Esophagus muscularis mucosa (tissue), 4 donors: ENCODE data around the gene BAG1. TPM values are rescaled to one million over a fixed set of nuclear protein-coding genes. Genes with fewer than 3 reads are reported as not detected.

Experiments used
- DNase-seq: peaks from one replicate; pipeline ENCODE4 v3.0.0-alpha.2; 2017; ENCODE audit errors: extremely low spot score
- H3K27ac ChIP-seq, 4 donors: fragments of 200-600 bp; sonication (generic); replicated peaks in 1 of 4; 1 replicate in 3 of 4; 2 replicates in 1 of 4; pipeline ENCODE4 v1.5.1; 2016 to 2019; ENCODE audit warnings: mild to moderate bottlenecking in 1 of 4
- H3K27me3 ChIP-seq, 4 donors: fragments of 200-600 bp; sonication (generic); one replicate each; pipeline versions ENCODE4 v1.5.1 to v1.6.0; 2016 to 2019
- H3K36me3 ChIP-seq, 4 donors: fragments of 200-600 bp; sonication (generic); one replicate each; pipeline ENCODE4 v1.5.1; 2016 to 2019
- H3K4me1 ChIP-seq, 4 donors: fragments of 200-600 bp; sonication (generic); one replicate each; pipeline ENCODE4 v1.5.1; 2016 to 2019
- H3K4me3 ChIP-seq, 4 donors: fragments of 200-600 bp; sonication (generic); 1 replicate in 2 of 4; 2 replicates in 2 of 4; pipeline ENCODE4 v1.5.1; 2016 to 2019; ENCODE audit warnings: mild to moderate bottlenecking in 4 of 4, moderate library complexity in 1 of 4
- H3K9me3 ChIP-seq, 4 donors: fragments of 200-600 bp; sonication (generic); 1 replicate in 3 of 4; 2 replicates in 1 of 4; pipeline ENCODE4 v1.5.1; 2016 to 2019
- CTCF ChIP-seq, 3 experiments: fragments of 200-600 bp in 2 of 3; fragments of 450-650 bp in 1 of 3; sonication (generic) in 2 of 3; IDR thresholded peaks; one replicate each; pipeline ENCODE4 v1.5.1; 2017 to 2019; ENCODE audit warnings: antibody characterized with exemption in 3 of 3, mild to moderate bottlenecking in 2 of 3, moderate library complexity in 1 of 3
- EP300 ChIP-seq: sonication (generic); formaldehyde crosslinking; IDR thresholded peaks from one replicate; pipeline ENCODE4 v1.6.1; 2017; ENCODE audit warnings: antibody characterized with exemption
- POLR2A ChIP-seq: fragments of 450-650 bp; IDR thresholded peaks from one replicate; pipeline ENCODE4 v1.6.1; 2017; ENCODE audit warnings: antibody characterized with exemption, moderate library complexity, mild to moderate bottlenecking, low read depth
- POLR2AphosphoS5 ChIP-seq, 2 donors: sonication (generic); formaldehyde crosslinking; IDR thresholded peaks; one replicate each; pipeline ENCODE4 v1.6.1; 2017; ENCODE audit warnings: antibody characterized with exemption in 2 of 2
- WGBS: methylation state at CpG from one replicate; pipeline ENCODE4 v1.1.5; 2018; 5-methylcytosine and 5-hydroxymethylcytosine counted together
- intact Hi-C: fragments of 100-400 bp; cut with DNase I; formaldehyde crosslinking; loops from one replicate; pipeline ENCODE4 v1.15.1; 2023
- total RNA-seq, 4 donors: library from RNA; depleted of rRNA; stranded (reverse); fragments of >200 nt; gene quantifications; one replicate each; pipeline versions ENCODE4 v1.1.0 to v1.2.1, GENCODE V29; 2016

Gene BAG1
- total RNA-seq, 4 donors from 2014 or later: 108 to 154 (median 126) TPM

- TF ChIP-seq POLR2A: no peak
- TF ChIP-seq CTCF (IDR thresholded peaks at IDR 0.05): no peak
- no peak for TF ChIP-seq EP300
- no peak for TF ChIP-seq POLR2AphosphoS5 (IDR thresholded peaks at IDR 0.05)
- peaks cover 0 to 33% (median 12%) of the 10 kb centered on the region in 4 donors for H3K36me3 ChIP-seq
- no peaks in the 10 kb centered on the region for H3K4me1 ChIP-seq
- no peak overlapping the region for H3K27ac ChIP-seq
- intact Hi-C loops: no loop called here
- H3K27me3 ChIP-seq: peaks cover 0 to 2% (median 0%) of the 10 kb centered on the region in 4 donors
- peak; percentile 87 for DNase-seq
- no peaks in the 10 kb centered on the region for H3K9me3 ChIP-seq
- H3K4me3 ChIP-seq: no peak overlapping the region
- 93% methylated on average over 9 of the region's 9 CpGs for WGBS
These were observed 18.1 kb downstream of the BAG1 start for GRCh38 chr9:33246269-33246860.

- Histone ChIP-seq H3K4me1 (no peaks in the 10 kb centered on the region), H3K27ac (no peak overlapping the region), H3K36me3 (peaks cover 0 to 23% (median 8%) of the 10 kb centered on the region in 4 donors), H3K27me3 (peaks cover 0 to 7% (median 0%) of the 10 kb centered on the region in 4 donors), H3K9me3 (no peaks in the 10 kb centered on the region), H3K4me3 (no peak overlapping the region)
- TF ChIP-seq POLR2A (no peak), EP300 (no peak), POLR2AphosphoS5 (IDR thresholded peaks at IDR 0.05) (no peak), CTCF (IDR thresholded peaks at IDR 0.05) (no peak)
- no peak for DNase-seq
- 95% methylated on average over 2 of the region's 2 CpGs for WGBS
- intact Hi-C loops: no loop called here
These were observed 19.2 kb downstream of the BAG1 start for GRCh38 chr9:33245341-33245740.

- WGBS: 77% methylated on average over 9 of the region's 9 CpGs
- TF ChIP-seq CTCF (IDR thresholded peaks at IDR 0.05) (no peak), POLR2AphosphoS5 (IDR thresholded peaks at IDR 0.05) (no peak)
- intact Hi-C loops: no loop called here
- H3K27me3 ChIP-seq: peaks cover 0 to 7% (median 0%) of the 10 kb centered on the region in 4 donors
- peak; percentile 79 for DNase-seq
- H3K4me3 ChIP-seq: no peak overlapping the region
- peaks cover 0 to 7% (median 0%) of the 10 kb centered on the region in 4 donors for H3K4me1 ChIP-seq
- H3K36me3 ChIP-seq: peaks cover 0 to 14% (median 7%) of the 10 kb centered on the region in 4 donors
- H3K9me3 ChIP-seq: no peaks in the 10 kb centered on the region
- no peak overlapping the region for H3K27ac ChIP-seq
These were observed 20.2 kb downstream of the BAG1 start for GRCh38 chr9:33244137-33244784.

GRCh38 chr9:33242609-33243134 is 21.8 kb downstream of the BAG1 start:
- intact Hi-C loops: no loop called here
- WGBS: 68% methylated on average over 6 of the region's 6 CpGs
- TF ChIP-seq POLR2AphosphoS5 (IDR thresholded peaks at IDR 0.05) (no peak), POLR2A (no peak), CTCF (IDR thresholded peaks at IDR 0.05) (no peak), EP300 (no peak)
- no peak for DNase-seq
- no peaks in the 10 kb centered on the region for H3K9me3 ChIP-seq
- H3K27me3 ChIP-seq: peaks cover 0 to 7% (median 0%) of the 10 kb centered on the region in 4 donors
- no peak overlapping the region for H3K4me3 ChIP-seq
- H3K27ac ChIP-seq: no peak overlapping the region
- H3K4me1 ChIP-seq: peaks cover 0 to 7% (median 0%) of the 10 kb centered on the region in 4 donors
- H3K36me3 ChIP-seq: peaks cover 0 to 2% (median 0%) of the 10 kb centered on the region in 4 donors
